HG02870 (cell line): ENCODE measurements around the gene PNKP.

Experiments used
- ATAC-seq: cut with Tn5 transposase; IDR thresholded peaks from one replicate; pipeline ENCODE4 v1.9.1; 2021; ENCODE audit warnings: mild to moderate bottlenecking, moderate library complexity; ENCODE audit not compliant: unreplicated experiment

Gene PNKP

GRCh38 chr19:49876422-49877019, 9.1 kb upstream of the PNKP start:
- peak; percentile 39 for ATAC-seq

GRCh38 chr19:49875857-49876421, 8.6 kb upstream of the PNKP start:
- no peak for ATAC-seq

- ATAC-seq, result no peak
Observed at GRCh38 chr19:49875177-49875576, 7.8 kb upstream of the PNKP start.

- ATAC-seq, result no peak
Observed at GRCh38 chr19:49874503-49875157, 7.3 kb upstream of the PNKP start.

- ATAC-seq, result no peak
Observed at GRCh38 chr19:49873834-49874233, 6.5 kb upstream of the PNKP start.

GRCh38 chr19:49873129-49873521, 5.7 kb upstream of the PNKP start:
- no peak for ATAC-seq

GRCh38 chr19:49872245-49873128, 5.1 kb upstream of the PNKP start:
- no peak for ATAC-seq

GRCh38 chr19:49871349-49871985, 4.1 kb upstream of the PNKP start:
- no peak for ATAC-seq

- no peak for ATAC-seq
Observed at GRCh38 chr19:49870309-49870901, 3.0 kb upstream of the PNKP start.

- ATAC-seq, result peak; percentile 80
Observed at GRCh38 chr19:49869484-49870308, 2.3 kb upstream of the PNKP start.

- ATAC-seq, result peak; percentile 6
Observed at GRCh38 chr19:49869009-49869483, 1.7 kb upstream of the PNKP start.

GRCh38 chr19:49864890-49865289, 2.5 kb downstream of the PNKP start:
- no peak for ATAC-seq

GRCh38 chr19:49863935-49864320, 3.4 kb downstream of the PNKP start:
- ATAC-seq, result no peak

- ATAC-seq, result no peak
Observed at GRCh38 chr19:49863254-49863934, 4.0 kb downstream of the PNKP start.

GRCh38 chr19:49862391-49863253, 4.8 kb downstream of the PNKP start:
- ATAC-seq, result no peak

- no peak for ATAC-seq
Observed at GRCh38 chr19:49861541-49862378, 5.6 kb downstream of the PNKP start.

- ATAC-seq, result no peak
Observed at GRCh38 chr19:49861107-49861506, 6.3 kb downstream of the PNKP start.
